Left lung (tissue), 10 donors: ENCODE measurements around the gene TMEM63B. TPM values are rescaled to one million over a fixed set of nuclear protein-coding genes. Genes with fewer than 3 reads are reported as not detected.

Experiments used
- ATAC-seq: fragments of 200-7000 bp; cut with Tn5 transposase; one replicate; pipeline ENCODE4 v1.9.1; 2020; ENCODE audit warnings: moderate library complexity
- DNase-seq, 4 donors: peaks; one replicate each; pipeline ENCODE4 v3.0.0-alpha.2; 2013 to 2020
- H3K27ac ChIP-seq, 2 donors: fragments of 200-600 bp; sonication (generic) in 1 of 2; one replicate each; pipeline versions ENCODE4 v1.5.0 to v1.8.0; 2020 to 2021
- H3K27me3 ChIP-seq, 2 donors: fragments of 200-600 bp; sonication (generic) in 1 of 2; one replicate each; pipeline versions ENCODE4 v1.5.0 to v1.8.0; 2020 to 2021
- H3K36me3 ChIP-seq, 2 donors: fragments of 200-600 bp; sonication (generic) in 1 of 2; one replicate each; pipeline versions ENCODE4 v1.5.0 to v1.8.0; 2020 to 2021
- H3K4me1 ChIP-seq, 2 donors: fragments of 200-600 bp; one replicate each; pipeline ENCODE4 v1.8.0; 2021
- H3K4me3 ChIP-seq, 2 donors: fragments of 200-600 bp; sonication (generic) in 1 of 2; one replicate each; pipeline versions ENCODE4 v1.5.0 to v1.8.0; 2020 to 2021; ENCODE audit warnings: mild to moderate bottlenecking in 1 of 2
- H3K9me3 ChIP-seq, 2 donors: fragments of 200-600 bp; sonication (generic) in 1 of 2; one replicate each; pipeline versions ENCODE4 v1.5.0 to v1.8.0; 2020 to 2021
- intact Hi-C, 2 donors: fragments of 100-400 bp; cut with DNase I; formaldehyde crosslinking; loops; one replicate each; pipeline versions ENCODE4 v1.11.2 to v1.14.2; 2022
- polyA plus RNA-seq, 6 donors: library from polyadenylated mRNA; unstranded; fragments of 120-200 nt; gene quantifications; one replicate each; pipeline ENCODE4 v1.2.1, GENCODE V29; 2013; ENCODE audit not compliant: insufficient read length in 6 of 6
- total RNA-seq, 2 donors: library from RNA; stranded (reverse); fragmentation: NEBNext Ultra II Directional; extraction: Animal tissue kit (Norgen Biotek cat#: 25700); gene quantifications; one replicate each; pipeline ENCODE4 v1.2.1, GENCODE V29; 2021
- TF ChIP-seq, protein P1 (sequence below), 2 donors: fragments of 200-600 bp; sonication (generic) in 1 of 2; IDR thresholded peaks; one replicate each; pipeline versions ENCODE4 v1.5.0 to v1.8.0; 2021; ENCODE audit warnings: antibody characterized with exemption in 2 of 2
- donor health status: DM: no; HTN: yes; CAD: no.
- donor health status: DM: no; HTN: no; CAD: no.

The TMEM63B gene
- total and polyA plus RNA-seq, 8 donors, result 29.8 to 186 (median 33.8) TPM

DNA sequence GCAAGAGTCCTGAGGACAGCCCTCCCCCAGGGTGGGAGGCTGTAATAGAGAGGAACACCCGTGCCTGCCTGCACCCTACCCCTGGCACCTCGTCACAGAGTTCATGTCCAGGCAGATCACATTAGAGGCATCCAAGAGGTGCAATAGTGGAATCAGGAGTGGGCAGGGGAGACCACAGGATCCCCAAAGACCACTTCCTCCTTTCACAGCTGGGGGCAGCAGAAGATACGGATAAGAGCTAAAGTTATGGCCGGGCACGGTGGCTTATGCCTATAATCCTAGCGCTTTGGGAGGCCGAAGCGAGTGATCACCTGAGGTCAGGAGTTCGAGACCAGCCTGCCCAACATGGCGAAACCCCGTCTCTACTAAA is 29.8 kb downstream of the TMEM63B start:
- Histone ChIP-seq H3K9me3 (no peaks in the 10 kb centered on the region), H3K27me3 (no peaks in the 10 kb centered on the region), H3K27ac (no peak overlapping the region), H3K36me3 (peaks cover 0 to 22% of the 10 kb centered on the region in 2 donors), H3K4me1 (no peaks in the 10 kb centered on the region), H3K4me3 (no peak overlapping the region)
- intact Hi-C loops, result no loop called here
- TF ChIP-seq, protein P1, sequence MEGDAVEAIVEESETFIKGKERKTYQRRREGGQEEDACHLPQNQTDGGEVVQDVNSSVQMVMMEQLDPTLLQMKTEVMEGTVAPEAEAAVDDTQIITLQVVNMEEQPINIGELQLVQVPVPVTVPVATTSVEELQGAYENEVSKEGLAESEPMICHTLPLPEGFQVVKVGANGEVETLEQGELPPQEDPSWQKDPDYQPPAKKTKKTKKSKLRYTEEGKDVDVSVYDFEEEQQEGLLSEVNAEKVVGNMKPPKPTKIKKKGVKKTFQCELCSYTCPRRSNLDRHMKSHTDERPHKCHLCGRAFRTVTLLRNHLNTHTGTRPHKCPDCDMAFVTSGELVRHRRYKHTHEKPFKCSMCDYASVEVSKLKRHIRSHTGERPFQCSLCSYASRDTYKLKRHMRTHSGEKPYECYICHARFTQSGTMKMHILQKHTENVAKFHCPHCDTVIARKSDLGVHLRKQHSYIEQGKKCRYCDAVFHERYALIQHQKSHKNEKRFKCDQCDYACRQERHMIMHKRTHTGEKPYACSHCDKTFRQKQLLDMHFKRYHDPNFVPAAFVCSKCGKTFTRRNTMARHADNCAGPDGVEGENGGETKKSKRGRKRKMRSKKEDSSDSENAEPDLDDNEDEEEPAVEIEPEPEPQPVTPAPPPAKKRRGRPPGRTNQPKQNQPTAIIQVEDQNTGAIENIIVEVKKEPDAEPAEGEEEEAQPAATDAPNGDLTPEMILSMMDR (IDR thresholded peaks at IDR 0.05), result no peak
- DNase-seq, result no peak
- no peak for ATAC-seq

DNA sequence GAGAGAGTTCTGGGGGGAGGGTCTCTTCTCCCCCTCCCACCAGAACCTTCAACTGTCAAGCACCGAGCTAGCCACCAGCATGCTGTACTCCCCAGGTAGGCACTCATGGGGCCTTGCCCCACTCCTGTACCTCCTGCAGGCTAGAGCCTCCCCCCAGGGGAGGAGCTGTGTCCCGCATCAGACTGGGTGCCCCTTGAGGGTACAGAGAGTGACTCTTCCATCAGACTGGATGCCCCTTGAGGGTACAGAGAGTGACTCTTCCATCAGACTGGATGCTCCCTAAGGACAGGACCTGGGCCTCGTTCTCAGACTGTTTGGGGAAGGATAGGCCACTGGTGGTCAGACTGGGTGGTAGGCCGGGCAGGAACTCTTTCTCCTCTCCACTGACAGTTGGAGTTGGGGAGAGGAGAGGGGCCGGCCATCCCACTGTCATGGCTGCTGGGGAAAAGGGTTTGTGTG is 31.4 kb downstream of the TMEM63B start, which contains the start of gene CAPN11:
Gene CAPN11 (plus strand): TSS at position 51 of the 459 bp plus-strand sequence. CDS start 29 bp downstream, at position 80.
- Histone ChIP-seq H3K4me1 (no peaks in the 10 kb centered on the region), H3K36me3 (peaks cover 0 to 9% of the 10 kb centered on the region in 2 donors), H3K4me3 (no peak within 1 kb of the TSS), H3K27ac (no peak within 1 kb of the TSS), H3K27me3 (peaks cover 0 to 4% of the 10 kb centered on the region in 2 donors), H3K9me3 (no peaks in the 10 kb centered on the region)
- ATAC-seq (no peak), DNase-seq (no peak)
- intact Hi-C loops, result no loop called here
- TF ChIP-seq, protein P1 (IDR thresholded peaks at IDR 0.05), result no peak

DNA sequence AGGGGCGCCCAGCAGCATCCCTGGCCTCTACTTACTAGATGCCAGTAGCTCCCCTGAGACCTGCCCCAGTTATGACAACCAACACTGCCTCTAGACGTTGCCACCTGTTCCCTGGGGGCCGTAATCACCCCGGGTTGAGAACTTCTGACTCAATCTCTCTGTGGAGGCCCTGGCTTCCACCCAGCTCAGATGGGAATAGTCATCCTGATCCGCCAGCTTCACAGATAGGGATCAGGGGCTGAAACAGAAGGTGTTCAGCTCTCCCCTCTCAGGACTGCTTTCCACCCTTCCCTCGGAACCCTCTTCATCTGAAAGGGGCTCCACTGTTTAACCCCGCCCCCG is 34.6 kb downstream of the TMEM63B start:
- ATAC-seq (no peak), DNase-seq (no peak)
- intact Hi-C loops, result no loop called here
- TF ChIP-seq, protein P1 (IDR thresholded peaks at IDR 0.05), result no peak
- Histone ChIP-seq H3K9me3 (no peaks in the 10 kb centered on the region), H3K4me1 (no peaks in the 10 kb centered on the region), H3K36me3 (no peaks in the 10 kb centered on the region), H3K4me3 (no peak overlapping the region), H3K27me3 (peaks cover 0 to 4% of the 10 kb centered on the region in 2 donors), H3K27ac (no peak overlapping the region)

DNA sequence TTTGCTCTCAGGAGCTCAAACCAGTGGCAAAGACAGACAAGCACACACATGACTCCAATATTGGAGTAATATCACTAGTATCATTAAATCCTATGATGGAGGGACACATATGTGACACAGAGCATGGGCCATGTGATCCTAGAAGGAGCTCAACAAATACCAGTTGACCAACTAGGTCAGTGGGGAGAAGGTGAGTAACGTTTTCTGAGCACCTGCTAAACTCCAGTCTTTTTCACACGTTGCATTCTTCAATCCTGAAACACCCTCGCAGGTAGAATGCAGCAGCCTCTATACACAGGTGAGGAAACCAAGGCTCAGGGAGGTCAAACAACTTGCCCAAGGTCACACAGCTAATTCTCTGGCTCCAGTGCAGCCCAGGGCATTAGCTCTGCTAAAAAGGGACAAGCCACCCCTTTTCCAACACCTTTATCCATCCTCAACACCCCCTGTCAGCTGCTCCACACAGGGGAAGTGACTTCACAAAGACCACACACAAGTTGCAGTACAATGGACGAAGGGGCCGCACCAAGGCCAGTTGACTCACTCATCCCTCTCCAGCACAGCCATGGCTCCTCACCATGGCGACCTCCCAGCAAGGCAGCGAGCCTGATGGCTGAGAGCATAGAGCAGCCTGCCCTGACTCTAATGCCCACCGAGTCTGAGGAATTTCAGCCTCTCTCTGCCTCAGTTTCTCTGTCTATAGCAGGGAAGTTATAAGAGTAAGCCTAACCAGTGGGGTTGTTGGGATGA is 35.7 kb downstream of the TMEM63B start:
- TF ChIP-seq, protein P1 (IDR thresholded peaks at IDR 0.05), result no peak

DNA sequence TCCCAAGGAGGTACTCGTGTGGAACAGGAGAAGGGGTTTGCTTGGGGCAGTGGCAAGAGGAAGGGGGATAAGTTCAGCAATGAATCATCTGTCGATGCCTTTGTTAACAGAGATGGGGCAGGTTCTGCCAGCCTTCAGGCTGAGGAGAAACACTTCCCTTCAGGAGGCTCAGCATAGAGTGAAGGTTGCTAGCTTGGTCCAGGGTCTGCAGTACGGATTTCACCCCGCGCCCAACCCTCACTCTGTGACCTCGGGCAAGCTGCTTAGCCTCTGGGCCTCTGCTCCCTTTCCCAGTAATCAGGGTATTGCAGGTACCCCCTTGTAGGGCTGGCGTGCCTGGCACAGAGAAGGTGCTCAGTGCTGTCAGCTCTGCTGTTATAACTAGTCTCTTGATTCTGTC is 38.8 kb downstream of the TMEM63B start:
- H3K36me3 ChIP-seq, result no peaks in the 10 kb centered on the region
- H3K4me1 ChIP-seq, result no peaks in the 10 kb centered on the region
- no peak overlapping the region for H3K4me3 ChIP-seq
- DNase-seq (no peak), ATAC-seq (no peak)
- H3K27me3 ChIP-seq, result peaks cover 0 to 4% of the 10 kb centered on the region in 2 donors
- no peak overlapping the region for H3K27ac ChIP-seq
- intact Hi-C loops, result no loop called here
- H3K9me3 ChIP-seq, result no peaks in the 10 kb centered on the region
- TF ChIP-seq, protein P1 (IDR thresholded peaks at IDR 0.05), result no peak

More for the DNA sequence above, 35.7 kb downstream of the TMEM63B start:
- Histone ChIP-seq H3K9me3 (no peaks in the 10 kb centered on the region), H3K27ac (no peak overlapping the region), H3K27me3 (peaks cover 0 to 4% of the 10 kb centered on the region in 2 donors), H3K36me3 (no peaks in the 10 kb centered on the region), H3K4me1 (no peaks in the 10 kb centered on the region), H3K4me3 (no peak overlapping the region)
- intact Hi-C loops, result no loop called here
- no peak for ATAC-seq
- DNase-seq, result no peak
